Endothelial cell of umbilical vein (primary cell): Measurements from ENCODE around the gene DOCK7. TPM values are rescaled to one million over a fixed set of nuclear protein-coding genes. Genes with fewer than 3 reads are reported as not detected.

Source experiments
- BruUV-seq: library from RNA; stranded (reverse); fragments of 400-500 nt; replicated peaks from 2 replicates; lab custom pipeline; 2021; lab: Mats Ljungman, UMichigan
- CTCF ChIA-PET: fragments of 300-600, 350-600 bp; sonication (Branson Sonifier 250); formaldehyde crosslinking; loops from one replicate; lab custom pipeline; 2021; ENCODE audit warnings: antibody characterized with exemption, inconsistent platforms; lab: Charles Lee
- POLR2A ChIA-PET: fragments of 300-600, 350-600 bp; sonication (Branson Sonifier 250); formaldehyde crosslinking; loops from one replicate; lab custom pipeline; 2021; ENCODE audit warnings: antibody characterized with exemption, inconsistent platforms; lab: Charles Lee
- DNase-seq: peaks from one replicate; pipeline ENCODE4 v3.0.0-alpha.2; 2011; ENCODE audit warnings: low read depth, low spot score
- FAIRE-seq: peaks from 2 replicates; lab custom pipeline; 2011; peaks lifted over from hg19 to GRCh38; lab: Jason Lieb, UNC
- H2AFZ ChIP-seq: 2 replicates; pipeline ENCODE4 v1.6.0; 2012; ENCODE audit warnings: low read depth, low read length, control low read depth, inconsistent platforms
- H3K27ac ChIP-seq: 2 replicates; pipeline ENCODE4 v1.5.1; 2011; ENCODE audit warnings: low read depth, mild to moderate bottlenecking, control low read depth, low read length, moderate library complexity; ENCODE audit not compliant: insufficient read depth
- H3K27me3 ChIP-seq, 2 experiments: 2 replicates each; pipeline versions ENCODE4 v1.6.0 to v1.6.1; 2011; ENCODE audit warnings: low read length in 2 of 2, mixed read lengths in 1 of 2; ENCODE audit not compliant: control insufficient read depth in 2 of 2, insufficient read depth in 2 of 2
- H3K36me3 ChIP-seq, 2 experiments: 2 replicates in 1 of 2; 3 replicates in 1 of 2; pipeline ENCODE4 v1.5.1; 2011; ENCODE audit warnings: low read length in 2 of 2, mild to moderate bottlenecking in 1 of 2, moderate library complexity in 1 of 2; ENCODE audit not compliant: control insufficient read depth in 2 of 2, insufficient read depth in 2 of 2; ENCODE audit errors: extremely low read depth in 1 of 2
- H3K4me1 ChIP-seq: 3 replicates; pipeline ENCODE4 v1.5.1; 2011; ENCODE audit warnings: mild to moderate bottlenecking, low read length; ENCODE audit not compliant: control insufficient read depth, insufficient read depth; ENCODE audit errors: extremely low read depth
- H3K4me2 ChIP-seq: 2 replicates; pipeline ENCODE4 v1.6.1; 2011; ENCODE audit warnings: low read length, control low read depth, mixed read lengths; ENCODE audit not compliant: insufficient read depth
- H3K4me3 ChIP-seq, 3 experiments: fragments of 200-600 bp in 1 of 3; sonication (generic), shearing (Covaris generic) in 1 of 3; replicated peaks in 1 of 3; 2 replicates each; pipeline ENCODE4 v1.5.1; 2011 to 2016; ENCODE audit warnings: control low read depth in 3 of 3, low read length in 3 of 3, mild to moderate bottlenecking in 2 of 3, inconsistent platforms in 1 of 3, low read depth in 1 of 3, moderate library complexity in 1 of 3; ENCODE audit not compliant: insufficient read depth in 1 of 3
- H3K79me2 ChIP-seq: 2 replicates; pipeline ENCODE4 v1.6.0; 2012; ENCODE audit warnings: low read length, inconsistent platforms; ENCODE audit not compliant: control insufficient read depth, insufficient read depth
- H3K9ac ChIP-seq: replicated peaks from 2 replicates; pipeline ENCODE3; 2011; ENCODE audit warnings: low read length, control low read depth; ENCODE audit not compliant: insufficient read depth; ENCODE audit errors: extremely low read depth
- H3K9me1 ChIP-seq: replicated peaks from 3 replicates; pipeline ENCODE4 v1.6.0; 2011; ENCODE audit warnings: mild to moderate bottlenecking, low read length; ENCODE audit not compliant: control insufficient read depth, insufficient read depth; ENCODE audit errors: extremely low read depth
- H3K9me3 ChIP-seq: replicated peaks from 2 replicates; pipeline ENCODE4 v1.5.1; 2012; ENCODE audit warnings: low read length, inconsistent platforms; ENCODE audit not compliant: control insufficient read depth, insufficient read depth
- H4K20me1 ChIP-seq: replicated peaks from 2 replicates; pipeline ENCODE3; 2011; ENCODE audit warnings: mild to moderate bottlenecking, low read length; ENCODE audit not compliant: control insufficient read depth, insufficient read depth; ENCODE audit errors: extremely low read depth
- CTCF ChIP-seq, 2 donors: IDR thresholded peaks; 1 replicate in 1 of 2; 2 replicates in 1 of 2; pipeline ENCODE4 v1.5.1; 2011; ENCODE audit warnings: low read length in 2 of 2, mild to moderate bottlenecking in 2 of 2, moderate library complexity in 2 of 2, control low read depth in 1 of 2, inconsistent platforms in 1 of 2, low read depth in 1 of 2; ENCODE audit not compliant: insufficient read depth in 1 of 2; ENCODE audit errors: extremely low read depth in 1 of 2
- EZH2 ChIP-seq: IDR thresholded peaks from 2 replicates; pipeline ENCODE4 v1.6.1; 2012; ENCODE audit warnings: borderline replicate concordance, low read depth, mild to moderate bottlenecking, moderate library complexity, low read length, inconsistent platforms; ENCODE audit not compliant: severe bottlenecking
- FOS ChIP-seq: IDR thresholded peaks from 2 replicates; pipeline ENCODE4 v1.6.1; 2011; ENCODE audit warnings: mild to moderate bottlenecking, low read length, moderate library complexity, borderline replicate concordance; ENCODE audit not compliant: insufficient read depth
- GATA2 ChIP-seq: IDR thresholded peaks from 2 replicates; pipeline ENCODE4 v1.7.0; 2011; ENCODE audit warnings: low read depth, mild to moderate bottlenecking, moderate library complexity, mixed read lengths, low read length; ENCODE audit not compliant: insufficient read length, insufficient read depth
- JUN ChIP-seq: IDR thresholded peaks from 2 replicates; pipeline ENCODE4 v1.6.1; 2011; ENCODE audit warnings: borderline replicate concordance, low read depth; ENCODE audit not compliant: insufficient read length, insufficient read depth
- MAX ChIP-seq: IDR thresholded peaks from 2 replicates; pipeline ENCODE4 v1.6.1; 2011; ENCODE audit not compliant: insufficient read depth, insufficient read length
- MYC ChIP-seq: IDR thresholded peaks from one replicate; pipeline ENCODE4 v1.6.1; 2011; ENCODE audit warnings: mild to moderate bottlenecking, low read depth, low read length
- POLR2A ChIP-seq: IDR thresholded peaks from 2 replicates; pipeline ENCODE4 v1.6.1; 2012; ENCODE audit warnings: low read depth, mild to moderate bottlenecking, control low read depth, low read length
- POLR2AphosphoS5 ChIP-seq: IDR thresholded peaks from 2 replicates; pipeline ENCODE4 v1.6.1; 2012; ENCODE audit warnings: low read depth, mild to moderate bottlenecking, control low read depth, low read length, moderate library complexity; ENCODE audit not compliant: insufficient read depth
- dilution Hi-C: fragments of 300-500 bp; cut with MboI; formaldehyde crosslinking; loops from one replicate; pipeline ENCODE4 v1.15.0; 2019; ENCODE audit warnings: low sequenced_read_pairs; ENCODE audit not compliant: extremely low pct_ligation_motif_present
- intact Hi-C: fragments of 100-400 bp; cut with micrococcal nuclease; formaldehyde crosslinking; loops from one replicate; pipeline ENCODE4 v1.10.0; 2022
- polyA plus RNA-seq, 4 experiments: library from polyadenylated mRNA; depleted of rRNA in 3 of 4; stranded (reverse) in 3 of 4; unstranded in 1 of 4; fragments of >200 nt; gene quantifications; 2 replicates each; pipeline versions ENCODE4 v1.2.1 to v1.2.3, GENCODE V29; 2011 to 2012; ENCODE audit warnings: missing spikeins in 1 of 4
- total RNA-seq: library from RNA; stranded (reverse); gene quantifications from 2 replicates; pipeline ENCODE4 v1.2.3, GENCODE V29; 2021

DOCK7 gene
- total and polyA plus RNA-seq, 2 donors (not counting 3 experiments of a cell fraction or from before 2014, with no cell fraction given) = 9.4 to 31.9 TPM

- peak; percentile 98 for FAIRE-seq
- H2AFZ ChIP-seq = peak within 1 kb of the TSS; percentile 86
- peak within 1 kb of the TSS; percentile 96 for H3K9ac ChIP-seq
- H3K9me1 ChIP-seq = no peaks in the 10 kb centered on the region
- ChIA-PET POLR2A (no interaction called here), CTCF (interaction anchor here (0.6 to 1.1 kb wide), 3 partner anchors 261 to 312 kb away, joined by 3 to 5 read pairs (median 4); no protein-coding TSS in a partner anchor)
- no peaks in the 10 kb centered on the region for H3K9me3 ChIP-seq
- H3K79me2 ChIP-seq = peaks cover 47% of the 10 kb centered on the region
- peaks cover 13% of the 10 kb centered on the region for H3K4me1 ChIP-seq
- BruUV-seq = no TSS peak
- peak; percentile 100 for DNase-seq
- H3K4me3 ChIP-seq = peak within 1 kb of the TSS; percentile 73 to 95 (median 78)
- H3K27me3 ChIP-seq = no peaks in the 10 kb centered on the region
- H3K4me2 ChIP-seq = peak within 1 kb of the TSS; percentile 96
- no peaks in the 10 kb centered on the region for H4K20me1 ChIP-seq
- dilution Hi-C loops (no loop called here), intact Hi-C loops (loop anchor here (1.0 to 5.0 kb wide), 4 partner anchors 253 to 686 kb away; no protein-coding TSS in a partner anchor)
- no peaks in the 10 kb centered on the region for H3K36me3 ChIP-seq
- peak within 1 kb of the TSS; percentile 89 for H3K27ac ChIP-seq
- TF ChIP-seq FOS (no peak), EZH2 (no peak), MAX (peak; percentile 48), JUN (no peak), POLR2AphosphoS5 (no peak), POLR2A (peak; percentile 43), CTCF (IDR thresholded peaks at IDR 0.05; ENCODE audit: extremely low read depth in 1 of 2, insufficient read depth in 1 of 2, low read depth in 1 of 2, low read length in 2 of 2) (peak in 1 of 2 donors; percentile 7), GATA2 (no peak), MYC (no peak)
Observed at GRCh38 chr1:62436466-62437272, 251.5 kb downstream of the DOCK7 start, which contains the start of gene USP1. Gene USP1, plus strand, starts transcription at chr1:62437049. Its CDS starts 2,819 bp downstream, at chr1:62439868.
